HFF-Myc (cell line): ENCODE measurements around the gene ECHDC1.
A peak's percentile ranks its signal among the peaks of the same experiment; 100 is the strongest.
"Not testable (repeated sequence)": the region's sequence is repeated elsewhere in the genome, so short reads cannot be mapped to it uniquely, and the experiment has no call there.

Experiments used
- DNase-seq: peaks from one replicate; pipeline ENCODE4 v3.0.0-alpha.2; 2011; ENCODE audit warnings: low read depth; ENCODE audit errors: extremely low read depth
- H3K4me3 ChIP-seq: replicated peaks from 2 replicates; pipeline ENCODE4 v1.5.1; 2011; ENCODE audit warnings: low read depth, mild to moderate bottlenecking, control low read depth, low read length
- TF ChIP-seq, protein P1 (sequence below): IDR thresholded peaks from 2 replicates; pipeline ENCODE4 v1.5.1; 2012; ENCODE audit warnings: mild to moderate bottlenecking, low read depth, low read length, control low read depth; ENCODE audit errors: missing control alignments

Gene ECHDC1

DNA sequence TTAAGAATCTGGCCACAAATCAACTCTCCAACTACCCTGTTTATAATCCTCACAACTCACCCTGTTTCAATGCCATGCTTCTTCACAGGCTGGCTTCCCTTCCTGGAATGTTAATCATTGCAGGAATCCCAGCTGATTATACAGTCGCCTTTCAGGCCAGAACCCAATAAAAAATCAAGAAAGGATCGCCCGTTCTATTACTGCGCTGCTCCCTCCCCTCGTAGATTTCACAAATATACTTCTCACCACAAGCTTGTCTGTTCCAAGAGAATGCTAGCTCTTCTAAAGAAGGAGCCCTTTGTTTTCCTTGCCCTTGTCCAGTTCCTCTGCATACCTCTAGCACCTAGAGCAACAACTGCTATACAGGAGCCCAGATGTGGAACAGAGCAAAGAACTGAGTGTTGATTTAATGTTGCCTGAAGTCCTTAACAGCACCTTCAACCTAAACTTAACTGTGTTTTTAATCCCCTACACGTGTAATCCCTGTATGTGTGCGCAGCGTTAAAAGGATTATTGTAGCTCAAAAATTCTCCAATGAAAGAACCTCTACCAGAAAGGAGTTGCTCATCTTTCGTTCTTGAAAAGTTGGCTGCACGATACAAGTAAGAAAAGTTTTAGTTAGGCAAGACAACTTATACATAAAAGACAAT lies 988 bp downstream of the ECHDC1 start:
- DNase-seq: no peak
- TF ChIP-seq, protein P1, sequence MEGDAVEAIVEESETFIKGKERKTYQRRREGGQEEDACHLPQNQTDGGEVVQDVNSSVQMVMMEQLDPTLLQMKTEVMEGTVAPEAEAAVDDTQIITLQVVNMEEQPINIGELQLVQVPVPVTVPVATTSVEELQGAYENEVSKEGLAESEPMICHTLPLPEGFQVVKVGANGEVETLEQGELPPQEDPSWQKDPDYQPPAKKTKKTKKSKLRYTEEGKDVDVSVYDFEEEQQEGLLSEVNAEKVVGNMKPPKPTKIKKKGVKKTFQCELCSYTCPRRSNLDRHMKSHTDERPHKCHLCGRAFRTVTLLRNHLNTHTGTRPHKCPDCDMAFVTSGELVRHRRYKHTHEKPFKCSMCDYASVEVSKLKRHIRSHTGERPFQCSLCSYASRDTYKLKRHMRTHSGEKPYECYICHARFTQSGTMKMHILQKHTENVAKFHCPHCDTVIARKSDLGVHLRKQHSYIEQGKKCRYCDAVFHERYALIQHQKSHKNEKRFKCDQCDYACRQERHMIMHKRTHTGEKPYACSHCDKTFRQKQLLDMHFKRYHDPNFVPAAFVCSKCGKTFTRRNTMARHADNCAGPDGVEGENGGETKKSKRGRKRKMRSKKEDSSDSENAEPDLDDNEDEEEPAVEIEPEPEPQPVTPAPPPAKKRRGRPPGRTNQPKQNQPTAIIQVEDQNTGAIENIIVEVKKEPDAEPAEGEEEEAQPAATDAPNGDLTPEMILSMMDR: no peak
- peak overlapping the region; percentile 92 for H3K4me3 ChIP-seq

DNA sequence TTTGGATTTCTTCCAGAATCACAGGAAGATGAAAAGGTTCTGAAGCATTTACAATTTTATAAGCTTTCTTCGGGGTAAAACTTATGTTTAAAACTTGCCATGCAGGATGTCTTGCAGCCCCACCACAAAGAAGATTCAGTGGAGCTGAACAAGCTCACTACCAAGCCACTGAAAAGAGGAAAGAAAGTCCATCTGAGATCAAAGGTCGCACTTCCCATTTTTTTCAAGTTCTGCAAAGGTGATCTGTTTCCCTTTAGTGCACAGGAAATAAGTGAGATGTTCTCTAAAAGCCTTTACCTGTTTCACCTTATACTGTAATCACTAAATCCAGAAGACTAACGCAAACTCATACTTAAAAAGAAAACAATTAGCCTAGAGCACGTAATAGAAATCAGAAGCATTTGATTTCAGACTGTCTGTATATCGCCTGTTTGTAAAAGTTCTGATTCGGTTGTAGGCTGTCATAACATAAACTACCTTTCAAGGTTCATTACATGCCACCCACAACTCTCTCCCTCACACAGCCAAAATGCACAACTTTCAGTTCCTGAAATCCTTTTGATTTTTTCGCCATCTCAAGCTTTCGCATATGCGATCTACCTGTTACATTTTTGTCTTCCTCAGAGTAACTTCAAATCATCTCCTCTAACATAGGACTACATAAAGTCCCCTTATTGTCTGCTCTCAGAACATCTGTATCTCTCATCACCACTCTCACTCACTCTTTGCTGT lies 1.8 kb downstream of the ECHDC1 start:
- no peak for DNase-seq
- peak overlapping the region; percentile 92 for H3K4me3 ChIP-seq
- TF ChIP-seq, protein P1: no peak

DNA sequence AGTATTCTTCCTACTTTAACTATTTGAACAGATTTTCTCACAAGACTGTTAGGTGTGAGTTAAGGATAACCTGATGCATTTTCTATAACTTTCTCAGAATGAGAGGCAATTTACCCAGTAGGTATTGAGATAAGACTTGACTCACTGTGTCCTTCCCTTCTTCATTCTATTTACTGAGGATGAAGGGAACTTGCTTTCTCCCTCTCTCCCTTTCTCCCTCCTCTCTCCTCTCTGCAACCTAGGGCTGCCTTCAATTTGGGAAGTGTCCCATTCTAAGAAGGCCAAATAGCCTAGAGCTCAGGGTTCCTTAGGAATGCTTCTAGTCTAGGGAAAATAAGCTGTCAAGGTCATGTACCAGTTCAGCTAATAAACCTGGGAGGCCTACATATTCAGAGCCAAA lies 3.2 kb downstream of the ECHDC1 start:
- TF ChIP-seq, protein P1: no peak
- no peak for DNase-seq
- no peak overlapping the region for H3K4me3 ChIP-seq

DNA sequence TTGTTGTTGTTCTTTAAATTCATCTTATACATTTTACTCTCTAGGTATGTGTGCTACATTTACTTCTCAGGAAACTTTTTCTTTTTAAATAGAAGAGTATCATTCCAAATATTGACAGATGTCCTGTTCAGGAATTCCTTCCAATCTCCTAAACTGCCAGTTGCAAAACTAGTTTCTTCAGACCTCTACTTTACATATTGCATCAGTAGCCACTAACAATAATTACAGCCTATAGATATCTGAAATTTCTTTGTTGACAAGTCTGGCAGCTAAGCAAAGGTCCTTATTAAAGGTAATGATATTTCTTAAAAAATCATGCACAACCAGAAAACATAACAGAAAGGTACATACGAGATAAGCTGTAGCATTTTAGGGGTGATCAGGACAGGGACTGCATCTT lies 4.5 kb downstream of the ECHDC1 start:
- TF ChIP-seq, protein P1: no peak

DNA sequence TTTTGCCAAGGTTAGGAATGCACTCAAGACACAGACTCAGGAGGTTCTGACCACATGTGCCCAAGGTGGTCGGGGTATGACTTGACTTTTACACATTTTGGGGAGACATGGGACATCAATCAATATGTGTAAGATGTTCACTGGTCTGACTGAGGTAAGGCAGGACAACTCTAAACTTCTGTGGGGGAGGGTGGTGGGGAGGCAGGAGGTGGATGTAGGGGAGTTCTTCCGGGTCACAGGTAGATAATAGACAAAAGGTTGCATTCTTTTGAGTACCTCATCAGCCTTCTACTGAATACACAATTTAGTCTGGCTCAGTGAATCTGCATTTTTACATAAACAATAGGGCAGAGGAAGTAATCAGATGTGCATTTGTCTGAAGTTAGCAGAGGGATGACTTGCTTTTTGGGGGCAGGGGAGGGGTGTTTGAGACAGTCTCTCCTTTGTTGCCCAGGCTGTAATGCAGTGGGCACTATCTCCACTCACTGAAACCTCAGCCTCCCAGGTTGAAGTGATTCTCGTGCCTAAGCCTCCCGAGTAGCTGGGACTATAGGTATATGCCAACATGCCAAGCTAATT lies 10.9 kb downstream of the ECHDC1 start:
- no peak for DNase-seq
- H3K4me3 ChIP-seq: no peak overlapping the region
- TF ChIP-seq, protein P1: no peak

More for the DNA sequence above, 4.5 kb downstream of the ECHDC1 start:
- H3K4me3 ChIP-seq: no peak overlapping the region
- no peak for DNase-seq

DNA sequence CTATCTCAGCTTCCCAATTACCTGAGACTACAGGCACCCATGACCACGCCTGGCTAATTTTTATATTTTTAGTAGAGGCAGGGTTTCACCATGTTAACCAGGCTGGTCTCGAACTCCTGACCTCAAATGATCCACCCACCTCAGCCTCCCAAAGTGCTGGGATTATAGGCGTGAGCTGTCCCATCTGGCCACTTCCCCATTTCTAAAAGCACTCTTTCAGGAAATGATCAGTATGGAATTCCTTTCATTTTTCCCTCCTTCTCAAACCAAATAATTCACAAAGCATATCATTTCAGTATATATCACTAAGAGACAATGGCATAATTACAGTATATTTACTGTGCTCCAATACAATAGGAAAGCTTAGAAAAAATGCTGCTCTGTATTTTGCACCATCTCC lies 12.2 kb downstream of the ECHDC1 start:
- not testable (repeated sequence) for DNase-seq, H3K4me3 ChIP-seq

DNA sequence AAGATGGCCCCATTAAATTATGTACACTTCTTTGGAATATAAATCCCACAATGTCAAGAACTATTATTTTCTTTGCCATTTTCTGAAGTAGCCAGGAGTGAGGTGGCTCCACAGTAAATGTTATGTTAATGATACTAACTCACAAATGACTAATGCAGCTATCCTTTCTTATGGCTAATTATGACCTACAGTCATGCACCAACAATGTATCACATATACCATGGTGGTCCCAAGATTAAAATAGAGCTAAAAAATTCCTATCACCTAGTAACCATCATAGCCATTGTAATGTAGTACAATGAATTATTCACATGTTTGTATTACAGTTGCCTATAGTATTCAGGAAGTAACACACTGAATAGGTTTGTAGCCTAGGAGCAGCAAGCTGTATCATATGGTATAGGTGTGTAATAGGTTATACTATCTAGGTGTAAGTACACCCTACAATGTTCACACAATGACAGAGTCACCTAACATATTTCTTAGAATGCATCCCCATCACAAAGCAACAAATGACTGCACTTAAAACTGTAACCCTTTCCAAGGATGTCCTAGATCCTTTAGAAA lies 15.3 kb downstream of the ECHDC1 start:
- H3K4me3 ChIP-seq: no peak overlapping the region
- DNase-seq: no peak
- TF ChIP-seq, protein P1: no peak
